Natural killer cell (primary cell): ENCODE measurements around the gene CCDC69. TPM values are rescaled to one million over a fixed set of nuclear protein-coding genes. Genes with fewer than 3 reads are reported as not detected.

Experiments
- ATAC-seq, 3 donors: fragments of 150-1000 bp in 2 of 3; fragments of 200-7000 bp in 1 of 3; cut with Tn5 transposase; 1 replicate in 1 of 3; 2 replicates in 2 of 3; pipeline ENCODE4 v1.10.0; 2021; ENCODE audit warnings: mild to moderate bottlenecking in 2 of 3, moderate library complexity in 2 of 3
- DNase-seq, 2 donors: peaks; one replicate each; pipeline versions ENCODE4 v3.0.0 to v3.0.0-alpha.2; 2013 to 2021; ENCODE audit warnings: mixed read lengths in 1 of 2
- H3K27ac ChIP-seq: one replicate; pipeline ENCODE4 v1.5.1; 2013; ENCODE audit warnings: mild to moderate bottlenecking, low read length
- H3K27me3 ChIP-seq: one replicate; pipeline ENCODE4 v1.6.1; 2013; ENCODE audit warnings: low read length; ENCODE audit not compliant: control insufficient read depth, insufficient read depth
- H3K36me3 ChIP-seq: one replicate; pipeline ENCODE4 v1.6.1; 2013; ENCODE audit warnings: low read length; ENCODE audit not compliant: control insufficient read depth, insufficient read depth
- H3K4me1 ChIP-seq: one replicate; pipeline ENCODE4 v1.6.1; 2013; ENCODE audit warnings: low read length; ENCODE audit not compliant: control insufficient read depth, insufficient read depth
- H3K4me3 ChIP-seq: one replicate; pipeline ENCODE4 v1.5.1; 2013; ENCODE audit warnings: low read length
- H3K9me3 ChIP-seq: one replicate; pipeline ENCODE4 v1.6.1; 2013; ENCODE audit warnings: low read length; ENCODE audit not compliant: control insufficient read depth, insufficient read depth
- H3K27ac Mint-ChIP-seq, 2 donors: one replicate each; pipeline ENCODE4 v1.8.0; 2022; ENCODE audit warnings: mild to moderate bottlenecking in 2 of 2, mixed read lengths in 2 of 2, moderate library complexity in 1 of 2
- H3K27me3 Mint-ChIP-seq, 2 donors: one replicate each; pipeline ENCODE4 v1.8.0; 2022; ENCODE audit warnings: low read depth in 2 of 2, mixed read lengths in 2 of 2
- H3K36me3 Mint-ChIP-seq: one replicate; pipeline ENCODE4 v1.8.0; 2022; ENCODE audit warnings: mixed read lengths
- H3K4me1 Mint-ChIP-seq, 2 donors: one replicate each; pipeline ENCODE4 v1.8.0; 2022; ENCODE audit warnings: mixed read lengths in 2 of 2
- H3K4me3 Mint-ChIP-seq: one replicate; pipeline ENCODE4 v1.8.0; 2022; ENCODE audit warnings: mild to moderate bottlenecking, moderate library complexity, mixed read lengths
- H3K9me3 Mint-ChIP-seq, 2 donors: one replicate each; pipeline ENCODE4 v1.8.0; 2022; ENCODE audit warnings: mixed read lengths in 2 of 2
- CTCF ChIP-seq: fragments of 200-600 bp; IDR thresholded peaks from one replicate; pipeline ENCODE4 v1.8.0; 2022; ENCODE audit warnings: antibody characterized with exemption
- WGBS: methylation state at CpG from one replicate; pipeline ENCODE4 v1.1.7; 2013; ENCODE audit warnings: missing lambda C conversion rate; ENCODE audit not compliant: insufficient coverage; 5-methylcytosine and 5-hydroxymethylcytosine counted together
- intact Hi-C: fragments of 100-400 bp; cut with micrococcal nuclease; formaldehyde crosslinking; loops from one replicate; pipeline ENCODE4 v1.14.2; 2022
- total RNA-seq, 4 donors: library from RNA; stranded (reverse); fragments of 120-200 nt in 1 of 4; gene quantifications; one replicate each; pipeline versions ENCODE4 v1.2.3 to v1.2.4, GENCODE V29; 2013 to 2022

The CCDC69 gene
- total RNA-seq, 3 donors from 2014 or later (not counting 1 experiment from before 2014, with no cell fraction given): 181 to 227 (median 204) TPM

- H3K9me3 ChIP-seq: no peaks in the 10 kb centered on the region
- intact Hi-C loops: no loop called here
These were observed 24.8 kb upstream of the CCDC69 start for GRCh38 chr5:151248651-151249050.

GRCh38 chr5:151245680-151246219 lies 21.9 kb upstream of the CCDC69 start:
- Mint-ChIP-seq H3K27ac (no peak overlapping the region), H3K27me3 (peaks cover 5 to 7% of the 10 kb centered on the region in 2 donors), H3K9me3 (no peaks in the 10 kb centered on the region), H3K36me3 (no peaks in the 10 kb centered on the region), H3K4me1 (peaks cover 9 to 15% of the 10 kb centered on the region in 2 donors), H3K4me3 (no peak overlapping the region)
- H3K4me3 ChIP-seq: no peak overlapping the region
- TF ChIP-seq CTCF: no peak
- ATAC-seq: no peak
- H3K4me1 ChIP-seq: peaks cover 9% of the 10 kb centered on the region
- H3K36me3 ChIP-seq: no peaks in the 10 kb centered on the region
- H3K27me3 ChIP-seq: no peaks in the 10 kb centered on the region
- no peak overlapping the region for H3K27ac ChIP-seq
- DNase-seq: no peak
- H3K9me3 ChIP-seq: no peaks in the 10 kb centered on the region
- intact Hi-C loops: no loop called here
- WGBS: no CpG with 5 or more reads among the region's 4 CpGs

More at GRCh38 chr5:151248651-151249050, 24.8 kb upstream of the CCDC69 start:
- Histone ChIP-seq H3K4me1 (peaks cover 16% of the 10 kb centered on the region), H3K4me3 (no peak overlapping the region), H3K27ac (no peak overlapping the region), H3K36me3 (no peaks in the 10 kb centered on the region), H3K27me3 (no peaks in the 10 kb centered on the region)
- no peak for ATAC-seq
- H3K9me3 Mint-ChIP-seq: no peaks in the 10 kb centered on the region
- H3K4me3 Mint-ChIP-seq: no peak overlapping the region
- peaks cover 25 to 31% of the 10 kb centered on the region in 2 donors for H3K4me1 Mint-ChIP-seq
- DNase-seq: no peak
- no peaks in the 10 kb centered on the region for H3K36me3 Mint-ChIP-seq
- H3K27me3 Mint-ChIP-seq: peaks cover 5 to 7% of the 10 kb centered on the region in 2 donors
- no peak for TF ChIP-seq CTCF
- 90% methylated on average over 2 of the region's 2 CpGs for WGBS
- no peak overlapping the region for H3K27ac Mint-ChIP-seq

- Mint-ChIP-seq H3K4me3 (no peak overlapping the region), H3K4me1 (peaks cover 11% of the 10 kb centered on the region in 2 donors), H3K36me3 (no peaks in the 10 kb centered on the region), H3K27me3 (peaks cover 0 to 7% of the 10 kb centered on the region in 2 donors), H3K9me3 (no peaks in the 10 kb centered on the region), H3K27ac (no peak overlapping the region)
- ATAC-seq (peak in 1 of 3 donors; percentile 56), DNase-seq (no peak)
- WGBS: 46% methylated on average over 3 of the region's 3 CpGs
- Histone ChIP-seq H3K9me3 (no peaks in the 10 kb centered on the region), H3K4me1 (peaks cover 9% of the 10 kb centered on the region), H3K36me3 (no peaks in the 10 kb centered on the region), H3K27ac (no peak overlapping the region), H3K27me3 (no peaks in the 10 kb centered on the region), H3K4me3 (no peak overlapping the region)
- TF ChIP-seq CTCF: no peak
- intact Hi-C loops: no loop called here
These were observed 20.3 kb upstream of the CCDC69 start for GRCh38 chr5:151244206-151244605.

- intact Hi-C loops: no loop called here
- no peaks in the 10 kb centered on the region for H3K9me3 Mint-ChIP-seq
- H3K27ac Mint-ChIP-seq: no peak overlapping the region
- no peaks in the 10 kb centered on the region for H3K9me3 ChIP-seq
- no peak overlapping the region for H3K4me3 Mint-ChIP-seq
- H3K4me1 Mint-ChIP-seq: peaks cover 13 to 14% of the 10 kb centered on the region in 2 donors
- no peak for TF ChIP-seq CTCF
- peaks cover 0 to 3% of the 10 kb centered on the region in 2 donors for H3K27me3 Mint-ChIP-seq
- H3K4me3 ChIP-seq: no peak overlapping the region
- H3K27me3 ChIP-seq: no peaks in the 10 kb centered on the region
- no peaks in the 10 kb centered on the region for H3K36me3 ChIP-seq
- ATAC-seq: no peak
- no peak for DNase-seq
- peaks cover 9% of the 10 kb centered on the region for H3K4me1 ChIP-seq
- no peak overlapping the region for H3K27ac ChIP-seq
- H3K36me3 Mint-ChIP-seq: no peaks in the 10 kb centered on the region
- 77% methylated on average over 4 of the region's 4 CpGs for WGBS
These were observed 19.7 kb upstream of the CCDC69 start for GRCh38 chr5:151243564-151243963.
